PC-9 (cell line): Measurements from ENCODE around the gene UGT1A10.

Source experiments
- CTCF ChIP-seq: fragments of 200-600 bp; sonication (generic); conservative IDR thresholded peaks from 2 replicates; pipeline ENCODE4 v1.6.1; 2017; ENCODE audit warnings: mixed run types, antibody characterized with exemption, mild to moderate bottlenecking, moderate library complexity
- EZH2 ChIP-seq: fragments of 200-600 bp; sonication (generic); IDR thresholded peaks from 2 replicates; pipeline ENCODE4 v1.8.0; 2017; ENCODE audit warnings: antibody characterized with exemption, low read depth

- no peak for TF ChIP-seq EZH2
- TF ChIP-seq CTCF, result no peak
Observed at GRCh38 chr2:233603520-233603919, 32.7 kb upstream of the UGT1A10 start.
